NCI-H446 (cell line): ENCODE results near the gene FREM1.

ENCODE experiments used
- DNase-seq, 2 experiments: peaks; one replicate each; lab custom pipeline; 2025; lab: John Stamatoyannopoulos, UW

FREM1 gene

DNA sequence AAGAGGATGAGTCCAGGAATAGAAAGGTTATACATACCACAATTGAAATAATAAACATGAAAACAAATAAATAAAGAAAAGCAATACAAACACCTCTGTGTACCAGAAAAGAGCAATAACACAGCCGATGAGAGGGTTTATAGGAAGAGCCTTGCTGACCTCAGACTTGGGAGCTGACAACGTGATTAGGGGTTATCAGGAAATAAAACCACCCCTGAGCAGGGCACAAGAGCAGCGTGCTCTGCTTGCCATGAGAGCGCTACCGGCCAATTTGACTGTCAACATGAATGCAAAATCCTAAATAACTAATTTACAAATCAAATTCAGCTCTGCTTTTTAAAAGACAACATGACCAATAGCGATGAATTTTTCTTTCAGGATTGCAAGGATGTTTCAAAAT lies 2.6 kb upstream of the FREM1 start:
- no peak for DNase-seq

GRCh38 chr9:14911046-14911445 lies 818 bp upstream of the FREM1 start:
- DNase-seq: peak; percentile 59 to 86

- DNase-seq: peak in 1 of 2 experiments; percentile 33
Measured at GRCh38 chr9:14909601-14909960, 647 bp downstream of the FREM1 start.

DNA sequence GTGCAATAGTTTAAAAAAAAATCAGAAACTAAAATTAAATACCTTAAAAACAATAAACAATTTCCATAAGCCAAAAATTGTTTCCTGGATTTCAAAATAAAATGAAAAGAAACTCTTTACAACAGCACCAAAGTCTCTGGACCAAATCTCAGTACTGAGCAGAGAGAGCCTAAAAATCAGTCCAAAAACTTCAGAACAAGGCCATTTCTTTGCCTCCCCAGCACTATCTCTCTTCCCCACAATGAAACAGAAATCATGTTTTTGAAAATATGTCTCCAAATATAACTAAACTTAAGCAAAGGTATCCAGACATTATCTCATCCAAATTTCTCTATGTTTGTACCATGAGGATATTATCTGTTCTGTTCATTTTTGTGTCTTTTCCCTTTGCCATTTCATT lies 1.0 kb downstream of the FREM1 start:
- DNase-seq: no peak

- DNase-seq: peak in 1 of 2 experiments; percentile 10
Measured at GRCh38 chr9:14908295-14909180, 1.7 kb downstream of the FREM1 start.

DNA sequence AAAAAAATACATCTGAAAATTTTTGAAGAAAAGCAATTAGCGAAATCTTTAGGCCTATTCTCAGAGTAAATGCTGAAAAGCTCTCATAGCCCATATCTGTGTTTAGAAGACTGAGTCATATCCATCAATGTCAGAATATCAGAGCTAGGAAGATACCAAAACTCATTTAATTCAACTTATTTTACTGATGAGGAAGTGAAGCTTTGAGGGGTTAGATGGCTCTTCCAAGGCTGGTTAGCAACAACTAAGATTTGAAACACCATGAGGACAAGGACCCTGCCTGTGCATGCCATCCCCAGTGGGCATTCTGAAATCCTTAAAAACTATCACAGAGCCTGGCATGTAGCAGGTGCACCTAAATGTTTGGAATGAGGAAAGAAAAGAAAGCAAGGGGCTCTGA lies 2.5 kb downstream of the FREM1 start:
- DNase-seq: no peak

DNA sequence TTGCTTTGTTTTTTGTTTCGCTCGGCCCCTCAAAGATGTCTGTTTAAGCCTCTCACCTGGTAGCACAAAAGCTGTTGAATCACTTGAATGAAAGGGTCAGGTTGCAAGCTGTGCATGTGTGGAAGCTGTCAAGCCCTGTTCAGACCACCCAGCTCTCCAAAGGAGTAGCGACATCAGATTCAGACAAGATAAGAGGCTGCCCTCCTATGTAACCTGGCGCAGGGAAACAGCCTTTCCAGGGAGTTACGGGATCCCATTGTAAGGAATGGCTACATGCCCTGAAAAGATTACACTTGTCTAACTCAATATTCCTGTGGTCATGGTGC lies 2.9 kb downstream of the FREM1 start:
- no peak for DNase-seq

- DNase-seq: no peak
Measured at GRCh38 chr9:14906644-14907359, 3.4 kb downstream of the FREM1 start.

DNA sequence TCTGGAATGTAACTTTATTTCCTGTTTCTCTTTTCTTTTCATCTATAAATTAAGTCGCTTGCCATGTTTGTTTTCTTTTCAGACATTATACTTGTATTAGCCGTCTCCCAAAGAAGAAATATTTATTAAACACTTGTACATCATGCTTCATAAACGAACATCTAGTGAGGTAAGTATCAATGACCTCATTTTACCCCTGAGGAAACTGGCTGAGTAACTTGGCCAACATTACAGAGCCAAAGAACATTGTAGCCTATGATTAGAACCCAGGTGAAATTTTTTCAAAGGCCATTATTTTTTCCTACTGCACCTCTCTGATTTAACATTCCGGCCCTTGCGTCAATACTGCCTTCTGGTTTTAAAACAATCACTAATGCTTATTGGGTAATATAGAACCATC lies 4.2 kb downstream of the FREM1 start:
- DNase-seq: no peak

GRCh38 chr9:14903040-14903439 lies 7.2 kb downstream of the FREM1 start:
- DNase-seq: no peak

- DNase-seq: no peak
Measured at GRCh38 chr9:14902561-14902960, 7.7 kb downstream of the FREM1 start.

DNA sequence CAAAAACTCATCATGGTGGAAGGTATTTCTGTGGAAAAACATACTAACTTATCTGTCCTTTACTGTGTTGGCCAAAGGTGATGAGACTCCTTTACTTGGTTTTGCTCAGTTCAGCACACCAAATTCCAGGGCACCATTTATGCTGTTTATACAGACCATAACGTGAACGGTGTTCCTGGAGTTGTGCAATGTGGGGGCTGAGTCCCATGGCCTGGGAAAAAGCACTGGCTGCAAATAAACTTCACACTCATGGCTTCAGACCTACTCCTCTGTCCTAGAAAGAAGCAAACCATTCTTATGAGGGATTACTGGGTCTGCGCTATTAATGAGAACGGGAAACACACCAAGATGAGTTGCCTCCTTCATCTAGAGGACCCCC lies 10.4 kb downstream of the FREM1 start:
- no peak for DNase-seq

DNA sequence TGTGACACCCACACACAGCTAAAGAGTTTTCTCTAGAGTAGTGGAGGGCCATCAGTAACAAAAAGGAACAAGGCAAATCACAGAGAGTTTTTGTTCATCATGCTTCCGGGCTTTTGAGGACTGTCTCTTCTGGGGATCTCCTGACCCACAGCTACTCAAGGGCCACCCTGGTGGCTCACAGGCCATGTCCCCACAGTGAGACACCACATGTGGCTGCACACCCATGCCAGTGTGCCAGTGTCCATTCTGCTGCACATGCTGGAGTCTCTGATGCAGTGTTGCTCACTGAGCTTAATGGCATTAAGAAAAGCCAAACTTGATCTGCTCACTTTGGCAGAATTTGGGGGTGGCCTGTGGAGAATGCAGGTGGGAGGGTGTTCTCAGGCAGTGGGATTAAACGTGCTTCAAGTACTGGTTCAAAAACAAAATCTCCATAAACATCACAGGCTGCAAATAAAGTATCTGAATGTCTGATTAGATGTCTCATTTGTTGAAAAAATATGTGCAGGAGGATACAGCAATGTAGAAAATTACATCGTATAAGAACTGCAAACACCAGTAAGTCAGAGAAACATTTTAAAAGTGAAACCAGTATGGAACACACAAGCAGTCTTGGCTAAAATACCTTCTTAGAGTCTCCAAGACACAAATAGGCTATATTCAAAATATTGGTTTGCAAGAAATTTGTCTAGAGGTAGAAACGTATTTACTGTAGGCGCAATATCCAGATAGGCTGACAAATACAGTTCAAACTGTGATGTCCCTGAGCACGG lies 11.0 kb downstream of the FREM1 start:
- no peak for DNase-seq

- no peak for DNase-seq
Measured at GRCh38 chr9:14895806-14896205, 14.4 kb downstream of the FREM1 start.

DNA sequence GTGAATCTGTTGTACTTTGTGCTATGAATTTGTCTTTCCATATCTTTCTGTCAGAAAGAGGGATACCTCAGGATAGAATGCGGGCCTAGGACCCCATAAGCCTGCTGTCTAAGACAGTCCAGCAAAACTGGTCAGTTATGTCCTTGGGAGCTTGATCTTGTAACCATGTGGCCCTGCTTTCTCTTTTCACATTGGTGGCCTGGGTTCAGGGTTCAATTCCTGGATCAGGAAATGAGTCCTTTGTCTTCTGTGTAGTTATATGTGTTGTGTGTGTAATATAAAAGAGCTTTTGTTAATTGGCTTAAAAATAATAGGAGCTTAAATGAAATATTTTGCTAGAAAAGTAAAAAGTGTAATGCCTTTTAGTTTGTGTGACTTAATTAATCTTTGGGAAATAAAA lies 16.9 kb downstream of the FREM1 start:
- no peak for DNase-seq

- no peak for DNase-seq
Measured at GRCh38 chr9:14891332-14891731, 18.9 kb downstream of the FREM1 start.

DNA sequence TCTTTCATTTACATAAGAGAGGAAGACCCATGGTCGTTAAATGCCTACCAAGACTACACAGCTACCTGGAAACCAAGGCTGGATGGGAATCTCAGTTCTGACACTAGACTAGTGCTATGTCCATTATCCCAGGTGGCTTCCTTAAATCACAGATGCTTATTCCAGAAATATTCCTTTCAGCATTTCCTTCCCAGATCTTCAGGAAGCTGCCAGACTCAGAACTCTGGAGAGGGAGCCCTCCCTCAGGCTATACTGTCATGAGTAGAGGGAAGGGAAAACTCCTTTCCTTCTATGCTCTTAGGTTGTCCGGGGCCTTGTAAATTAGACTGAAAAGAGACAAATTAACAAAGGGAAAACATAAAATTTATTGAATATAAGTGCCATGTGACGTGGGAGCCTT lies 20.8 kb downstream of the FREM1 start:
- no peak for DNase-seq

GRCh38 chr9:14888875-14889274 lies 21.4 kb downstream of the FREM1 start:
- DNase-seq: no peak

- DNase-seq: no peak
Measured at GRCh38 chr9:14888272-14888671, 22.0 kb downstream of the FREM1 start.

DNA sequence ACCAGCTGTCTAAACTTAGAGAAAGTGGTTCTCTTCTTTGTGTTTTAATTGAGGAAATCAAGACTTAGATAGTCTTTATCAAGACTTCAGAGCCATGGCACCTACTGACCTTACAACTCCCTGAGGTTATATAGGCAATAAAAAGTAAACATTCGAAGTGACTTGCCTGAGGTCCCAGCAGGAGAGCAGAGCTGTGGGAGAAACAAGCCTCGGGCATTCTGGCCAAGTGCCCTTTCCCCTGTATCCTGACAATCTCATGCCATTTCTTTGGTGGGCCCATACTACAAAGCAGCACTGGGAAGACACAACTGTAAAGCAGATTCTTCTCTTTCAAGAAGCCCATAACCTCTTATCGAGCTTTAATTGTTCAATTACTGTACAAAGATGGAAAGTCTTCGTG lies 23.1 kb downstream of the FREM1 start:
- peak; percentile 40 to 73 for DNase-seq

DNA sequence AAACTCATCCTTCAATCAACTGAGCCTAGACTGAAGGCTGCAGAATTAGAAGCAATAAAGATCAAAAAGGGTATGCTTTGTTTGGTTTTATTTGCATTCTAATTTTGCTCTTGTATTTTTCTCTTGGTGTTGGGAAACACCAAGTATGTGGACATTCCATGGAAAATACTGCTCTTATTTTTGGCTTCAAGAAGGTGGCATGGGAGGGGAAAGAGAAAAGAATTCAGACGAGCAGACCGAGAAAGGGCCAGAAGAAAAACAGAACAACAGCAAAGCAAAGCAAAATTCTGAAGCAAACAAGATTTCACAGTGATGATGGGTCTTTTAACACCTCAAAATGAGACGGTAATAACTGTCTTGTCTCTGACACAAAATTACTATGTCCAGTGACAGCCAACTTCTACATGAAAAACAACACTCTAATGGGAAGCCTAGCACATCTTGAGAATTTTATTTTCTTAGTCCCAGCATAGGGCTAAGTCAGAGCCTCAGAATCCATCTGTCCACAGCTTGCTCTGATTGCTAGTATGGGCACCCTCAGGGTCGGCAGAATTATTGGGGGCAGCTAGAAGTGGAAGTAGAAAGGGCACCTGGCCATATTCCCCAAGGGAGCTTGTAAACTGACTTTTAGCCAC lies 26.8 kb downstream of the FREM1 start:
- no peak for DNase-seq

DNA sequence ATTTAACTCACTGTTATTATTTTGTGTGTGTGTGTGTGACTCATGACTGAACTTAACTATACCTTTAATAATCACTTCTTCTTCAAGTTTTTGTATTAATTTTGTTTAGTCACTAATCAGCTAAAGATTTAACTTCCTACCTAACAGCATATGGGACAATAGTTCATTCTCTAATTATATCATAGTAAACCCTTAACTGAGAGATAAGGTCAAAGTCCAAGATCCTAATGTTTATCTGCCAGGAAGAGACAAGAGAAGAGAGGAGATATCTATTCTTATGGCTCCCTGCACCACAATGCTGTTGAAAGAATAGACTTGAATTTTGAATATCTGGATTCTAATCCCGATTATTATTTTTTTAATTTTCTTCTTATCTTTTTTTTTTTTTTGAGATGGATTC lies 28.1 kb downstream of the FREM1 start:
- DNase-seq: no peak
